Sigmoid colon (tissue), 3 donors: ENCODE data around the gene RS1.

Experiments used
- CTCF ChIP-seq, 4 experiments: fragments of 450-650 bp in 3 of 4; fragments of 200-600 bp in 1 of 4; IDR thresholded peaks; one replicate each; pipeline ENCODE4 v1.5.1; 2016 to 2019; ENCODE audit warnings: antibody characterized with exemption in 4 of 4, mild to moderate bottlenecking in 3 of 4, moderate library complexity in 2 of 4
- POLR2A ChIP-seq, 2 donors: fragments of 450-650 bp; IDR thresholded peaks; one replicate each; pipeline ENCODE4 v1.6.1; 2016; ENCODE audit warnings: antibody characterized with exemption in 2 of 2, mild to moderate bottlenecking in 2 of 2, moderate library complexity in 2 of 2

GRCh38 chrX:18661273-18661672, 10.6 kb downstream of the RS1 start:
- TF ChIP-seq CTCF (IDR thresholded peaks at IDR 0.05) (no peak), POLR2A (IDR thresholded peaks at IDR 0.05) (no peak)
